ENCODE measurements around the gene CMIP. TPM values are rescaled to one million over a fixed set of nuclear protein-coding genes. Genes with fewer than 3 reads are reported as not detected.

Gene CMIP
- total RNA-seq, 2 donors from 2014 or later = 30.1 to 95.1 TPM

GRCh38 chr16:81600275-81600674 is 155.7 kb downstream of the CMIP start:
- H3K4me3 ChIP-seq = no peak overlapping the region
- H3K4me1 ChIP-seq (replicated peaks) = peaks cover 22% of the 10 kb centered on the region
- no peaks in the 10 kb centered on the region for H3K9me3 ChIP-seq
- DNase-seq (ENCODE audit: low spot score) = peak; percentile 46
- intact Hi-C loops (cut with DNase I) = no loop called here
- TF ChIP-seq CTCF (IDR thresholded peaks at IDR 0.05) (no peak), POLR2AphosphoS5 (IDR thresholded peaks at IDR 0.05) (peak; percentile 35)
- no peaks in the 10 kb centered on the region for H3K27me3 ChIP-seq (replicated peaks; ENCODE audit: insufficient read depth)
- WGBS = 44% methylated on average over 5 of the region's 5 CpGs
- H3K27ac ChIP-seq = peak overlapping the region; percentile 79 to 84
- no peaks in the 10 kb centered on the region for H3K36me3 ChIP-seq

GRCh38 chr16:81601008-81601428 is 156.4 kb downstream of the CMIP start:
- intact Hi-C loops (cut with DNase I) = no loop called here
- no peak overlapping the region for H3K4me3 ChIP-seq
- H3K4me1 ChIP-seq (replicated peaks) = peaks cover 25% of the 10 kb centered on the region
- DNase-seq (ENCODE audit: low spot score) = peak; percentile 81
- no peaks in the 10 kb centered on the region for H3K27me3 ChIP-seq (replicated peaks; ENCODE audit: insufficient read depth)
- no peaks in the 10 kb centered on the region for H3K9me3 ChIP-seq
- peak overlapping the region; percentile 79 to 84 for H3K27ac ChIP-seq
- WGBS = 31% methylated on average over 9 of the region's 9 CpGs
- no peaks in the 10 kb centered on the region for H3K36me3 ChIP-seq
- TF ChIP-seq POLR2A (IDR thresholded peaks at IDR 0.05) = peak; percentile 59
- peak; percentile 68 for TF ChIP-seq POLR2AphosphoS5 (IDR thresholded peaks at IDR 0.05)
- no peak for TF ChIP-seq CTCF (IDR thresholded peaks at IDR 0.05)

GRCh38 chr16:81601601-81602255 is 157.1 kb downstream of the CMIP start:
- 35% methylated on average over 16 of the region's 16 CpGs for WGBS
- peak; percentile 98 for TF ChIP-seq POLR2AphosphoS5 (IDR thresholded peaks at IDR 0.05)
- no peak for TF ChIP-seq POLR2A (IDR thresholded peaks at IDR 0.05)
- TF ChIP-seq CTCF (IDR thresholded peaks at IDR 0.05) = no peak

GRCh38 chr16:81602256-81602776 is 157.7 kb downstream of the CMIP start:
- 56% methylated on average over 13 of the region's 13 CpGs for WGBS
- TF ChIP-seq POLR2A (IDR thresholded peaks at IDR 0.05) = no peak
- no peak for TF ChIP-seq CTCF (IDR thresholded peaks at IDR 0.05)
- no peak for TF ChIP-seq POLR2AphosphoS5 (IDR thresholded peaks at IDR 0.05)
- intact Hi-C loops (cut with DNase I) = no loop called here
- Histone ChIP-seq H3K27ac (peak overlapping the region; percentile 79 to 84), H3K4me3 (no peak overlapping the region), H3K36me3 (no peaks in the 10 kb centered on the region), H3K9me3 (no peaks in the 10 kb centered on the region), H3K27me3 (replicated peaks; ENCODE audit: insufficient read depth) (no peaks in the 10 kb centered on the region), H3K4me1 (replicated peaks) (peaks cover 25% of the 10 kb centered on the region)
- no peak for DNase-seq (ENCODE audit: low spot score)

More at GRCh38 chr16:81601601-81602255, 157.1 kb downstream of the CMIP start:
- Histone ChIP-seq H3K27ac (peak overlapping the region; percentile 79 to 84), H3K4me1 (replicated peaks) (peaks cover 25% of the 10 kb centered on the region), H3K4me3 (no peak overlapping the region), H3K36me3 (no peaks in the 10 kb centered on the region), H3K27me3 (replicated peaks; ENCODE audit: insufficient read depth) (no peaks in the 10 kb centered on the region), H3K9me3 (no peaks in the 10 kb centered on the region)
- intact Hi-C loops (cut with DNase I) = no loop called here
- DNase-seq (ENCODE audit: low spot score) = peak; percentile 64

- Histone ChIP-seq H3K9me3 (no peaks in the 10 kb centered on the region), H3K27me3 (replicated peaks; ENCODE audit: insufficient read depth) (no peaks in the 10 kb centered on the region), H3K4me3 (no peak overlapping the region), H3K4me1 (replicated peaks) (peaks cover 25% of the 10 kb centered on the region), H3K36me3 (no peaks in the 10 kb centered on the region), H3K27ac (peak overlapping the region; percentile 79 to 84)
- DNase-seq (ENCODE audit: low spot score) = no peak
- no peak for TF ChIP-seq POLR2A (IDR thresholded peaks at IDR 0.05)
- TF ChIP-seq POLR2AphosphoS5 (IDR thresholded peaks at IDR 0.05) = no peak
- TF ChIP-seq CTCF (IDR thresholded peaks at IDR 0.05) = no peak
- intact Hi-C loops (cut with DNase I) = no loop called here
- 74% methylated on average over 11 of the region's 11 CpGs for WGBS
These were observed 158.2 kb downstream of the CMIP start for GRCh38 chr16:81602792-81603191.

All from prostate gland (tissue), 2 donors.